T-helper 1 cell treated with Interleukin-12 subunit alpha and Interleukin-12 subunit beta and Interleukin-4 antibody, amounts not matched to agents 30 μg/mL and 1 μg/mL, for 36 hours (primary cell): Measurements from ENCODE around the gene PPM1H.
"Not testable (repeated sequence)": the region's sequence is repeated elsewhere in the genome, so short reads cannot be mapped to it uniquely, and the experiment has no call there.

Experiments
- H3K27ac Mint-ChIP-seq: one replicate; pipeline ENCODE4 v1.8.0; 2021; ENCODE audit warnings: mild to moderate bottlenecking, mixed read lengths
- H3K27me3 Mint-ChIP-seq: one replicate; pipeline ENCODE4 v1.8.0; 2021; ENCODE audit warnings: low read depth, mixed read lengths
- H3K36me3 Mint-ChIP-seq: one replicate; pipeline ENCODE4 v1.8.0; 2021; ENCODE audit warnings: low read depth, mixed read lengths
- H3K4me1 Mint-ChIP-seq: one replicate; pipeline ENCODE4 v1.8.0; 2021; ENCODE audit warnings: low read depth, mixed read lengths
- H3K4me3 Mint-ChIP-seq: one replicate; pipeline ENCODE4 v1.8.0; 2021; ENCODE audit warnings: mild to moderate bottlenecking, moderate library complexity, mixed read lengths
- H3K9me3 Mint-ChIP-seq: one replicate; pipeline ENCODE4 v1.8.0; 2021; ENCODE audit warnings: mixed read lengths

PPM1H gene

GRCh38 chr12:62684570-62685295 lies 250.2 kb downstream of the PPM1H start:
- no peak overlapping the region for H3K27ac Mint-ChIP-seq
- no peaks in the 10 kb centered on the region for H3K36me3 Mint-ChIP-seq
- no peaks in the 10 kb centered on the region for H3K4me1 Mint-ChIP-seq
- no peaks in the 10 kb centered on the region for H3K9me3 Mint-ChIP-seq
- no peak overlapping the region for H3K4me3 Mint-ChIP-seq
- peaks cover 18% of the 10 kb centered on the region for H3K27me3 Mint-ChIP-seq

GRCh38 chr12:62683776-62684569 lies 251.0 kb downstream of the PPM1H start:
- Mint-ChIP-seq H3K4me3 (no peak overlapping the region), H3K9me3 (no peaks in the 10 kb centered on the region), H3K4me1 (no peaks in the 10 kb centered on the region), H3K27ac (no peak overlapping the region), H3K36me3 (no peaks in the 10 kb centered on the region), H3K27me3 (peaks cover 18% of the 10 kb centered on the region)

- Mint-ChIP-seq H3K27ac (no peak overlapping the region), H3K4me1 (no peaks in the 10 kb centered on the region), H3K9me3 (no peaks in the 10 kb centered on the region), H3K36me3 (no peaks in the 10 kb centered on the region), H3K4me3 (no peak overlapping the region), H3K27me3 (peaks cover 18% of the 10 kb centered on the region)
Measured at GRCh38 chr12:62681306-62681705, 253.6 kb downstream of the PPM1H start.

GRCh38 chr12:62679608-62680007 lies 255.3 kb downstream of the PPM1H start:
- Mint-ChIP-seq H3K9me3 (peaks cover 3% of the 10 kb centered on the region), H3K4me3 (no peak overlapping the region), H3K27me3 (peaks cover 18% of the 10 kb centered on the region), H3K27ac (no peak overlapping the region), H3K36me3 (no peaks in the 10 kb centered on the region), H3K4me1 (no peaks in the 10 kb centered on the region)

GRCh38 chr12:62677355-62677754 lies 257.6 kb downstream of the PPM1H start:
- peaks cover 26% of the 10 kb centered on the region for H3K27me3 Mint-ChIP-seq
- peaks cover 3% of the 10 kb centered on the region for H3K9me3 Mint-ChIP-seq
- no peaks in the 10 kb centered on the region for H3K4me1 Mint-ChIP-seq
- H3K27ac Mint-ChIP-seq: no peak overlapping the region
- no peaks in the 10 kb centered on the region for H3K36me3 Mint-ChIP-seq
- H3K4me3 Mint-ChIP-seq: no peak overlapping the region

- H3K4me3 Mint-ChIP-seq: no peak overlapping the region
- peaks cover 24% of the 10 kb centered on the region for H3K27me3 Mint-ChIP-seq
- H3K4me1 Mint-ChIP-seq: no peaks in the 10 kb centered on the region
- H3K27ac Mint-ChIP-seq: no peak overlapping the region
- H3K36me3 Mint-ChIP-seq: no peaks in the 10 kb centered on the region
- peaks cover 3% of the 10 kb centered on the region for H3K9me3 Mint-ChIP-seq
Measured at GRCh38 chr12:62676521-62677307, 258.2 kb downstream of the PPM1H start.

- Mint-ChIP-seq H3K27me3 (peaks cover 24% of the 10 kb centered on the region), H3K27ac (no peak overlapping the region), H3K9me3 (peaks cover 3% of the 10 kb centered on the region), H3K4me3 (no peak overlapping the region), H3K4me1 (no peaks in the 10 kb centered on the region), H3K36me3 (no peaks in the 10 kb centered on the region)
Measured at GRCh38 chr12:62673028-62673815, 261.7 kb downstream of the PPM1H start.

- H3K4me1 Mint-ChIP-seq: no peaks in the 10 kb centered on the region
- no peak overlapping the region for H3K27ac Mint-ChIP-seq
- peaks cover 24% of the 10 kb centered on the region for H3K27me3 Mint-ChIP-seq
- H3K36me3 Mint-ChIP-seq: no peaks in the 10 kb centered on the region
- H3K4me3 Mint-ChIP-seq: no peak overlapping the region
- peaks cover 3% of the 10 kb centered on the region for H3K9me3 Mint-ChIP-seq
Measured at GRCh38 chr12:62670986-62671720, 263.8 kb downstream of the PPM1H start.

- H3K9me3 Mint-ChIP-seq: no peaks in the 10 kb centered on the region
- no peaks in the 10 kb centered on the region for H3K4me1 Mint-ChIP-seq
- no peak overlapping the region for H3K27ac Mint-ChIP-seq
- no peak overlapping the region for H3K4me3 Mint-ChIP-seq
- no peaks in the 10 kb centered on the region for H3K36me3 Mint-ChIP-seq
- H3K27me3 Mint-ChIP-seq: peaks cover 28% of the 10 kb centered on the region
Measured at GRCh38 chr12:62668782-62669181, 266.2 kb downstream of the PPM1H start.

- not testable (repeated sequence) for H3K27ac Mint-ChIP-seq, H3K4me1 Mint-ChIP-seq, H3K4me3 Mint-ChIP-seq, H3K36me3 Mint-ChIP-seq, H3K9me3 Mint-ChIP-seq
- H3K27me3 Mint-ChIP-seq: peaks cover 17% of the 10 kb centered on the region
Measured at GRCh38 chr12:62664951-62665350, 270.0 kb downstream of the PPM1H start.

- H3K4me1 Mint-ChIP-seq: no peaks in the 10 kb centered on the region
- H3K9me3 Mint-ChIP-seq: no peaks in the 10 kb centered on the region
- H3K27ac Mint-ChIP-seq: no peak overlapping the region
- H3K27me3 Mint-ChIP-seq: peaks cover 49% of the 10 kb centered on the region
- H3K4me3 Mint-ChIP-seq: no peak overlapping the region
- no peaks in the 10 kb centered on the region for H3K36me3 Mint-ChIP-seq
Measured at GRCh38 chr12:62660756-62661155, 274.2 kb downstream of the PPM1H start.

GRCh38 chr12:62659453-62660295 lies 275.3 kb downstream of the PPM1H start:
- no peaks in the 10 kb centered on the region for H3K36me3 Mint-ChIP-seq
- H3K4me3 Mint-ChIP-seq: no peak overlapping the region
- peaks cover 7% of the 10 kb centered on the region for H3K4me1 Mint-ChIP-seq
- no peak overlapping the region for H3K27ac Mint-ChIP-seq
- peaks cover 50% of the 10 kb centered on the region for H3K27me3 Mint-ChIP-seq
- no peaks in the 10 kb centered on the region for H3K9me3 Mint-ChIP-seq

- Mint-ChIP-seq H3K27me3 (peaks cover 55% of the 10 kb centered on the region), H3K4me1 (peaks cover 11% of the 10 kb centered on the region), H3K4me3 (no peak overlapping the region), H3K9me3 (no peaks in the 10 kb centered on the region), H3K27ac (no peak overlapping the region), H3K36me3 (no peaks in the 10 kb centered on the region)
Measured at GRCh38 chr12:62658910-62659309, 276.0 kb downstream of the PPM1H start.
